GM19035 (cell line): ENCODE data around the gene NBPF11.
"Not testable (repeated sequence)": the region's sequence is repeated elsewhere in the genome, so short reads cannot be mapped to it uniquely, and the experiment has no call there.

ENCODE experiments used
- ATAC-seq: cut with Tn5 transposase; IDR thresholded peaks from one replicate; pipeline ENCODE4 v1.9.1; 2021; ENCODE audit not compliant: unreplicated experiment

NBPF11 gene

GRCh38 chr1:148150014-148150413 lies 2.1 kb downstream of the NBPF11 start:
- not testable (repeated sequence) for ATAC-seq

- not testable (repeated sequence) for ATAC-seq
These were observed 2.8 kb downstream of the NBPF11 start for GRCh38 chr1:148149050-148149815.

GRCh38 chr1:148147052-148147838 lies 4.8 kb downstream of the NBPF11 start:
- ATAC-seq: not testable (repeated sequence)

GRCh38 chr1:148146191-148146997 lies 5.7 kb downstream of the NBPF11 start:
- ATAC-seq: not testable (repeated sequence)

- not testable (repeated sequence) for ATAC-seq
These were observed 8.9 kb downstream of the NBPF11 start for GRCh38 chr1:148143223-148143622.

GRCh38 chr1:148141936-148142335 lies 10.1 kb downstream of the NBPF11 start:
- not testable (repeated sequence) for ATAC-seq

- ATAC-seq: not testable (repeated sequence)
These were observed 13.5 kb downstream of the NBPF11 start for GRCh38 chr1:148138606-148139005.

GRCh38 chr1:148122341-148122740 lies 29.7 kb downstream of the NBPF11 start:
- not testable (repeated sequence) for ATAC-seq

- not testable (repeated sequence) for ATAC-seq
These were observed 31.7 kb downstream of the NBPF11 start for GRCh38 chr1:148120395-148120794.

- not testable (repeated sequence) for ATAC-seq
These were observed 56.3 kb downstream of the NBPF11 start for GRCh38 chr1:148095732-148096131.

- not testable (repeated sequence) for ATAC-seq
These were observed 65.9 kb downstream of the NBPF11 start for GRCh38 chr1:148086196-148086595.

- not testable (repeated sequence) for ATAC-seq
These were observed 70.9 kb downstream of the NBPF11 start for GRCh38 chr1:148081205-148081604.

GRCh38 chr1:148078632-148079519 lies 73.2 kb downstream of the NBPF11 start:
- not testable (repeated sequence) for ATAC-seq

- not testable (repeated sequence) for ATAC-seq
These were observed 74.0 kb downstream of the NBPF11 start for GRCh38 chr1:148078090-148078489.

- not testable (repeated sequence) for ATAC-seq
These were observed 74.6 kb downstream of the NBPF11 start for GRCh38 chr1:148077458-148077857.

- not testable (repeated sequence) for ATAC-seq
These were observed 78.7 kb downstream of the NBPF11 start for GRCh38 chr1:148073392-148073791.

- not testable (repeated sequence) for ATAC-seq
These were observed 83.5 kb downstream of the NBPF11 start for GRCh38 chr1:148068606-148069005.

- not testable (repeated sequence) for ATAC-seq
These were observed 83.9 kb downstream of the NBPF11 start for GRCh38 chr1:148068201-148068600.

- ATAC-seq: not testable (repeated sequence)
These were observed 91.8 kb downstream of the NBPF11 start for GRCh38 chr1:148060294-148060701.

- not testable (repeated sequence) for ATAC-seq
These were observed 94.7 kb downstream of the NBPF11 start for GRCh38 chr1:148057384-148057783.
